LNCAP (cell line): Measurements from ENCODE around the gene SPOP.

Experiments used
- TF ChIP-seq, protein P1 (sequence below): fragments of 450-650 bp; IDR thresholded peaks from 2 replicates; pipeline ENCODE4 v1.5.1; 2017; ENCODE audit warnings: mild to moderate bottlenecking

SPOP gene

GRCh38 chr17:49691677-49692191, 13.8 kb upstream of the SPOP start:
- TF ChIP-seq, protein P1, sequence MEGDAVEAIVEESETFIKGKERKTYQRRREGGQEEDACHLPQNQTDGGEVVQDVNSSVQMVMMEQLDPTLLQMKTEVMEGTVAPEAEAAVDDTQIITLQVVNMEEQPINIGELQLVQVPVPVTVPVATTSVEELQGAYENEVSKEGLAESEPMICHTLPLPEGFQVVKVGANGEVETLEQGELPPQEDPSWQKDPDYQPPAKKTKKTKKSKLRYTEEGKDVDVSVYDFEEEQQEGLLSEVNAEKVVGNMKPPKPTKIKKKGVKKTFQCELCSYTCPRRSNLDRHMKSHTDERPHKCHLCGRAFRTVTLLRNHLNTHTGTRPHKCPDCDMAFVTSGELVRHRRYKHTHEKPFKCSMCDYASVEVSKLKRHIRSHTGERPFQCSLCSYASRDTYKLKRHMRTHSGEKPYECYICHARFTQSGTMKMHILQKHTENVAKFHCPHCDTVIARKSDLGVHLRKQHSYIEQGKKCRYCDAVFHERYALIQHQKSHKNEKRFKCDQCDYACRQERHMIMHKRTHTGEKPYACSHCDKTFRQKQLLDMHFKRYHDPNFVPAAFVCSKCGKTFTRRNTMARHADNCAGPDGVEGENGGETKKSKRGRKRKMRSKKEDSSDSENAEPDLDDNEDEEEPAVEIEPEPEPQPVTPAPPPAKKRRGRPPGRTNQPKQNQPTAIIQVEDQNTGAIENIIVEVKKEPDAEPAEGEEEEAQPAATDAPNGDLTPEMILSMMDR: no peak

- TF ChIP-seq, protein P1: no peak
Observed at GRCh38 chr17:49691086-49691676, 13.3 kb upstream of the SPOP start.

DNA sequence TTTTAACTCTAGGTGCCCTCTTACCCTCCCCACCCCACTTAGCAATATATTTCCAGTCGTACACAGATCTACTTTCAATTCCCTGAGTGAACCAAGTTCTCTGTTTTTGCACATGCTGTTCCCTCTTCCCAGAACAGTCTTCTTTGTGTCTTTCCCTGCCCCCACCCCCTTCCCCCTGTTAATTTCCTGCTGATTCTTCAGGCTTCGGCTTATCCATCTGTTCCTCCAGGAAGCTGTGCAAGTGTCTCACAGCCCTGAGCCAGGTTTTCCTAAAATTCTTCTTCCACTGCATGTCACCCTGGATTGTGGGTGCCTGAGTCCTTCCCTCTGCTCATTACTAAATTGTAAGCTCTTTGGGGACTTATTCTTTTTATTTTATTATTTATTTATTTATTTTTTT, 12.4 kb upstream of the SPOP start:
- TF ChIP-seq, protein P1: no peak

DNA sequence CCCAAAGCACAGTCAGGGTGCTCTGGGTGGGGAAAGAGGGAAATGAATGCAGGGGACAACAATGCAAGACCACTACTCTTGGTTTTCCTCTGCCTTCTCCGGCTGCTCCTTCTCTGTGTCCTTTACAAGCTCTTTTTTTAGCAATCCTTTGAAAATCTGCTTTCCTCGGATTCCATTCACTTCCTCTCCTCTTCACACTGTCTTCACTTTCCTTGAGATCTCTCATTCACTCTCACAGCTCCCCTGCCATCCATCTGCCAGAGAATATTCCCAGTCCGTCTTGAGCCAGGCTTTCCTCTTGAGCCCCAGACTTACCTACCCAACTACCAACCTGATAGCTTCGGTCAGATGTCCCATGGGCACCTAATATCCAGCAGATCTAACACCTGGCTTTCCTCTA, 11.0 kb upstream of the SPOP start:
- TF ChIP-seq, protein P1: no peak

DNA sequence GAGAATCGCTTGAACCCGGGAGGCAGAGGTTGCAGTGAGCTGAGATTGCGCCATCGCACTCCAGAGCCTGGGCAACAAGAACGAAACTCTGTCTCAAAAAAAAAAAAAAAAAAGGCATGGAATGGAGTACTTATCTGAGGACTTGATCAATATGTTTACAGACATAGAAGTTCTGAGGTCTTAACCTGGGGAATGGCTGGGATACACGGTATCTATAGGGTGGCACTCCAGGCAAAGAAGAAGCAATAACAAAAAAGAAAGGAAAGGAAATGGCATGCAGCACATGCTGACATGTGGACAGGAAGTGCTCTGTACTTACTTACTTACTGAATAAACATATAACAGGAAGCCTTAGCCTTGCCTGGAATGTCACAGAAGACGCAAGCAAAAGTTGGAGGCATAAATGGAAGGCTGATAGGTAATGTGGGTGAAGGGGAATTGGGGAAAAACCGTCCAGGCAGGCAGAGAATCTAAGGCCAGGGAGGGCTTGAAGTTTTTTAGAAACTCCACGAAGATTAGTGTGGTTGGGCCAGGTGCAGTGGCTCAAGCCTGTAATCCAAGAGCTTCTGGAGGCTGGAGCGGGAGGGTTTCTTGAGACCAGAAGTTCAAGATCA, 10.1 kb upstream of the SPOP start:
- TF ChIP-seq, protein P1: no peak

- TF ChIP-seq, protein P1: no peak
Observed at GRCh38 chr17:49681106-49681979, 3.4 kb upstream of the SPOP start.

DNA sequence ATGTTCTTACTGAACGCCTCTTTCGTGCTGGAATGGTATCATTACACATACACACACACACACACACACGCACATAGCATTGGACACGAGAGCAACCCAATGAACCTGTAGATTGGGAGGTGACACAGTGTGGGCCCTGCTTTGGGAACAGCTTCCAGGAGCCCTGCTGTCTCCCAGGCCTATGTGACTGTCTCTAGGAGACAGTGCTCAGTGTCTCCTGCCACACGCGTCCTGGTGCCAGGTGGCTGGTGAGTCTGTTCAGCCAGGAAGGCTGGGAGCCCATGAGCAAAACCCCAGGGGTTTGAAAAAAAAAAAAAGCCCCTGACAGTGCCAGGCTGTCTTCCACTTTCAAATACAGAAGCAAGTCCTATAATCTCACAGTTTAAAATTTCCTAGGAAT, 2.4 kb upstream of the SPOP start:
- TF ChIP-seq, protein P1: no peak
